PC-9 (cell line): ENCODE measurements around the gene UQCC5.

Experiments used
- CTCF ChIP-seq: fragments of 200-600 bp; sonication (generic); conservative IDR thresholded peaks from 2 replicates; pipeline ENCODE4 v1.6.1; 2017; ENCODE audit warnings: mixed run types, antibody characterized with exemption, mild to moderate bottlenecking, moderate library complexity
- EZH2 ChIP-seq: fragments of 200-600 bp; sonication (generic); IDR thresholded peaks from 2 replicates; pipeline ENCODE4 v1.8.0; 2017; ENCODE audit warnings: antibody characterized with exemption, low read depth

- no peak for TF ChIP-seq CTCF
- no peak for TF ChIP-seq EZH2
Measured at GRCh38 chr3:52524258-52524751, 12.1 kb upstream of the UQCC5 start.
